Measurements from ENCODE around the gene TAS1R3.

The TAS1R3 gene

DNA sequence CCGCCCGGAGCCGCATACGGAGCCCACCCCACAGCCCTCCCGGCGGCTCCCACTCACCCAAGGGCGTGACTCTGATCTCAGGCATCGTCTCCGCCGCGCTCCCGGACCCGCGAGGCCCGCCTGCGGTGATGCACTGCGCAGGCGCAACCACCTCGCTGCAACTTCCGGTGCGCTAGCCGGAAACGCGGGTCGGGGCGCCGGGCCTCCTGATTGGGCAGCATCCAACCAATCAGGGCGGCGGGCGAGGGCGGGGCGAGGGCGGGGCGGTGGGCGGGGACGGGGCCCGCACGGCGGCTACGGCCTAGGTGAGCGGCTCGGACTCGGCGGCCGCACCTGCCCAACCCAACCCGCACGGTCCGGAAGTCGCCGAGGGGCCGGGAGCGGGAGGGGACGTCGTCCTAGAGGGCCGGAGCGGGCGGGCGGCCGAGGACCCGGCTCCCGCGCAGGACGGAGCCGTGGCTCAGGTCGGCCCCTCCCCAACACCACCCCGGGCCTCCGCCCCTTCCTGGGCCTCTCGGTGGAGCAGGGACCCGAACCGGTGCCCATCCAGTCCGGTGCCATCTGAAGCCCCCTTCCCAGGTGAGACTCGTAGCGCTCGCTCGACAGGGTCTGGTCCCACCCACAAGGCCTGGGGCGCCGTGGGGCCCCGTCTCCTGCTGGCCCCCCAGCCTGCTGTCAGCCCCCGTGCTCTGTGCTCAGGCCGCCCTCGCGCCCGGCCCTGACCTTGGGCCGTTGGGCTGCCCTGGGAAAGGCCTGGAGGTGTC, 6.4 kb upstream of the TAS1R3 start, which contains the start of the genes CPTP and INTS11:
Gene CPTP (plus strand): TSS at position 279 of the 764 bp plus-strand sequence. CDS start 2,109 bp downstream, outside the sequence.
Gene INTS11 (minus strand): TSS at position 137 of the 764 bp plus-strand sequence. CDS start 52 bp downstream, at position 85.
- peak; percentile 89 for DNase-seq

DNA sequence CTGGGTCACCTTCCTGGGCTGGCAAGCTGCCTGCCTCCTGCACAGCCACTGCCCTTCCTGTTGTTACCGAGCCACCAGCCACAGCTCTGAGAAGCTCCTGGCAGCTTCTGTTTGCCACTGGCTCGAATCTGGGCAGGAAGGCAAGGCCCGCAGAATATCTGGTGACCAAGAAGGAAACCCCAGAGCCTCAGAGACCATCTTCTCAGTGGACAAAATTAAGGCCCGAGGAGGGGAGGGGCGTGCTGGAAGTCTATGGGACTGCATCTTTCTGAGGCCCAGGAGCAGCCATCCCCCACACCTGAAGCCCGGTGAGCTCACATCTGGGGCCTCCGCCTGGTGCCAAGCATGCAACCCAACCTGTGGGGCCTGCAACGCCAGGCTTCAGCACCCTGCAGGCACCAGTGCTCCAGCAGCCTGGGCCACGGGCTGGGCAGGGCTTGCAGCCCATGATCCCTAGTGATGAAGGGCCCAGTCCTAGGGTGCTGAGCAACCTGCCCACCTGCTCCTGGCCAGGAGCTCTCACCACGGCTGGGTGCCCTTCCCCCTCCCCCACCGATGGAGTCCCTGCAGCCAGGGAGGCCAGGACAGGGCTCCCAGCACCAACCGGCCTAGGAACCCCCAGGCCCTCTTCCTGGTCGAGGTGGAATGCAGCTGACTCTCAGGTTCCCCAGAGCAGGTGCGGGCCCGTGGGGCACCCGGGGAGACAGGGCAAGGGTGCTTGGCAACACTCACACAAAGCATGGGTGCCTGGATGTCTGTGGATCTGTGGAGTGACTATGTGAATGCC, 5.6 kb upstream of the TAS1R3 start:
- no peak for DNase-seq

DNA sequence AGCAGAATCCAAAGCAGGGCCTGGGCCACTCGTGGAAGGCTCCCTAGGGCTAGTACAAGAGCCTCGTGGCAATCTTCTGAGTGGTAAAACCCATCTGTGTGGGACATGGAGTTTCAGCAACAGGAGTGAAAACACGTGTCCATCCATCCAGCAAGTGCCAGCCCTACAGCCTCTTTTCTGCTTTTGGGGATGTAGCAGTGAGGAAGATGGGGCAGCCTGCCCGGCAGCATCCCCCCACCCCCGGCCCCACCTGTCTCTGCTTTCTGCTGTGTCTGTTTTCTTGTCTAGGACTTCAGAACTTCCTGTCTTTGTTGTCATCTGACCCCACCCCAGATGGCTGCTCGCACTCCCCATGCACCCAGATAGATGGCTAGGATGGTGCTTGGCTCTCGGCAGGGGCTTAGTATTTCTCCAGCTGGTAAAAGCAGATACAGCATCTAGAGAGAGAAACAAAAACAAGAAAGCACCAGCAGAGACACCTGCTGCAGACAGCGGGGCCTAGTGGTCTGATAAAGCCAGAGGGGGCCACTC, 4.9 kb upstream of the TAS1R3 start:
- DNase-seq = no peak

DNA sequence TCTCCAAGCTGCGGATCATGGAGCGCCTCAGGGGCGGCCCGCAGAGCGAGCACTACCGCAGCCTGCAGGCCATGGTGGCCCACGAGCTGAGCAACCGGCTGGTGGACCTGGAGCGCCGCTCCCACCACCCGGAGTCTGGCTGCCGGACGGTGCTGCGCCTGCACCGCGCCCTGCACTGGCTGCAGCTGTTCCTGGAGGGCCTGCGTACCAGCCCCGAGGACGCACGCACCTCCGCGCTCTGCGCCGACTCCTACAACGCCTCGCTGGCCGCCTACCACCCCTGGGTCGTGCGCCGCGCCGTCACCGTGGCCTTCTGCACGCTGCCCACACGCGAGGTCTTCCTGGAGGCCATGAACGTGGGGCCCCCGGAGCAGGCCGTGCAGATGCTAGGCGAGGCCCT, 3.8 kb upstream of the TAS1R3 start:
- DNase-seq = no peak

DNA sequence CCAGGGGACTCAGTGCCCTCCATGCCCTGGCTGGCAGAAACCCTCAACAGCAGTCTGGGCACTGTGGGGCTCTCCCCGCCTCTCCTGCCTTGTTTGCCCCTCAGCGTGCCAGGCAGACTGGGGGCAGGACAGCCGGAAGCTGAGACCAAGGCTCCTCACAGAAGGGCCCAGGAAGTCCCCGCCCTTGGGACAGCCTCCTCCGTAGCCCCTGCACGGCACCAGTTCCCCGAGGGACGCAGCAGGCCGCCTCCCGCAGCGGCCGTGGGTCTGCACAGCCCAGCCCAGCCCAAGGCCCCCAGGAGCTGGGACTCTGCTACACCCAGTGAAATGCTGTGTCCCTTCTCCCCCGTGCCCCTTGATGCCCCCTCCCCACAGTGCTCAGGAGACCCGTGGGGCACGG, 2.8 kb upstream of the TAS1R3 start:
- no peak for DNase-seq

DNA sequence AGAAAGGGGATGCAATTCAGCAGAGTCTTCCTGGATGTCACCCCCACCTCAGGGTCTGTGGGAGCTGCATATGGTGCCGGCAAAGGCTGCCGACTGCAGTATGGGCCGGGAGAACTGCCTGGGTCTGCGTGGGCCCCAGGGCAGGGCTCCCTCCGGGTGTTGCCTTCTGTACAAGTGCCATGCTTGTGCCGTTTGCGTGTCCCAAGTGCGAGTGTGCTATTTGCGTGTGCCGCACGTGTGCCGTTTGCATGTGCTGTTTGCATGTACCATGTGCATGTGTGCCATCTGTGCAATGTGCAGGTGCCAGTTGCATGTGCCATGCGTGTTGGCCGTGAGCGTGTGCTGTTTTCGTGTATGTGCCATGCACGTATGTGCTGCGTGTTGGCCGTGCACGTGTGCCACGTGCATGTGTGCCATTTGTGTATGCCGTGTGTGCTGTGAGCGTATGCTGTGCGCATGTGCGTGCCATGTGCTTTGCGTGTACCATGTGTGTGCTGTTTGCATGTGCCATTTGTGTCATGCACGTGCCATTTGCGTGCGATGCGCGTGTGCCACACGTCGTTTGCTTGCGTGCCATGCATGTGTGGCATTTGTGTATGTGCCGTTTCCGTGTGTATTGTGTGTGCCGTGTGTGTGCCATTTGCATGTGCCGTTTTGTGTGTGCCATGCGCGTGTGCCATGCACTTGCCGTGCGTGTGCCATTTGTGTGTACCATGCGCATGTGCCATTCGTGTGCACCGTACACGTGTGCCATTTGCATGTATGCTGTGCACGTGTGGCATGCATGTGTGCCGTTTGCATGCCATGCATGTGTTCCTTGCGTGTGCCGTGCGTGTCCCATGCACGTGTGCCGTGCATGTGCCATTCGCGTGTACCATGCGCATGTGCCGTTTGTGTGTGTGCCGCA, 1.5 kb upstream of the TAS1R3 start:
- DNase-seq = no peak

DNA sequence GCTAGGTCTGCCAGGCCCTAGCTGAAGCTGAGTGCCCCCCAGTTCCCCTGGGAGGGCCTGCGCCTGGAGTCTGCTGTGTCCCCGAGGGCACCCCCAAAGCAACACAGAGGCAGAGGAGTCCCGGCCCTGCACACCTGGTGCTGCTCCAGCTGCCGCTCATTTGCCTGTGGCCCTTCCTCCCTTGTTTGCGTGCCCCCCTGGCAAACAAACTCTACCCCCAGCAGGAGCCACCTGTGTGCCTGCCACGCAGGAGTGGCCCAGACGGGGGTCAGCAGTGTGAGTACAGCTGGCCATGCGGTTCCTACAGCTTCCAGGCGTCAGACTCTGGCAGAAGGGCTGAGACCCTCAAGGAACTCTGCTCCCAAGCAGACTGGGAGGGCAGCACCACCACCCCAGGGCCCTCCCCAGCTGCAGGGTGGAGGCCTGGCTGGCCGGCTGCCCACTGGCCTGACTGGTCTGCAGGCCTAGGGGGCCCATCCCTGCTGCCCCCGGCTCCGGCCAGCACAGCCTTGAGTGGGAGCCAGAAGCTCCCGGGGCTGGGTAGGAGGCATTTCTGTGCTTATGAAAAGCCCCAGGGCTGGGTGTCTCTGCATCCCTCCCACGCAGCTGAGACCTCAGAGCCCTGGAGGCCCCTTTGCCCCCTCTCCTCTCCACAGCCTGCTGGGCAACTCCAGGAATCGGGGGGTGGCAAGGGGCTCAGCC, 563 bp upstream of the TAS1R3 start:
- peak; percentile 19 for DNase-seq

DNA sequence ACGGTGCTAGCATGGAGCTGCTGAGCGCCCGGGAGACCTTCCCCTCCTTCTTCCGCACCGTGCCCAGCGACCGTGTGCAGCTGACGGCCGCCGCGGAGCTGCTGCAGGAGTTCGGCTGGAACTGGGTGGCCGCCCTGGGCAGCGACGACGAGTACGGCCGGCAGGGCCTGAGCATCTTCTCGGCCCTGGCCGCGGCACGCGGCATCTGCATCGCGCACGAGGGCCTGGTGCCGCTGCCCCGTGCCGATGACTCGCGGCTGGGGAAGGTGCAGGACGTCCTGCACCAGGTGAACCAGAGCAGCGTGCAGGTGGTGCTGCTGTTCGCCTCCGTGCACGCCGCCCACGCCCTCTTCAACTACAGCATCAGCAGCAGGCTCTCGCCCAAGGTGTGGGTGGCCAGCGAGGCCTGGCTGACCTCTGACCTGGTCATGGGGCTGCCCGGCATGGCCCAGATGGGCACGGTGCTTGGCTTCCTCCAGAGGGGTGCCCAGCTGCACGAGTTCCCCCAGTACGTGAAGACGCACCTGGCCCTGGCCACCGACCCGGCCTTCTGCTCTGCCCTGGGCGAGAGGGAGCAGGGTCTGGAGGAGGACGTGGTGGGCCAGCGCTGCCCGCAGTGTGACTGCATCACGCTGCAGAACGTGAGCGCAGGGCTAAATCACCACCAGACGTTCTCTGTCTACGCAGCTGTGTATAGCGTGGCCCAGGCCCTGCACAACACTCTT, 1.1 kb downstream of the TAS1R3 start:
- no peak for DNase-seq

DNA sequence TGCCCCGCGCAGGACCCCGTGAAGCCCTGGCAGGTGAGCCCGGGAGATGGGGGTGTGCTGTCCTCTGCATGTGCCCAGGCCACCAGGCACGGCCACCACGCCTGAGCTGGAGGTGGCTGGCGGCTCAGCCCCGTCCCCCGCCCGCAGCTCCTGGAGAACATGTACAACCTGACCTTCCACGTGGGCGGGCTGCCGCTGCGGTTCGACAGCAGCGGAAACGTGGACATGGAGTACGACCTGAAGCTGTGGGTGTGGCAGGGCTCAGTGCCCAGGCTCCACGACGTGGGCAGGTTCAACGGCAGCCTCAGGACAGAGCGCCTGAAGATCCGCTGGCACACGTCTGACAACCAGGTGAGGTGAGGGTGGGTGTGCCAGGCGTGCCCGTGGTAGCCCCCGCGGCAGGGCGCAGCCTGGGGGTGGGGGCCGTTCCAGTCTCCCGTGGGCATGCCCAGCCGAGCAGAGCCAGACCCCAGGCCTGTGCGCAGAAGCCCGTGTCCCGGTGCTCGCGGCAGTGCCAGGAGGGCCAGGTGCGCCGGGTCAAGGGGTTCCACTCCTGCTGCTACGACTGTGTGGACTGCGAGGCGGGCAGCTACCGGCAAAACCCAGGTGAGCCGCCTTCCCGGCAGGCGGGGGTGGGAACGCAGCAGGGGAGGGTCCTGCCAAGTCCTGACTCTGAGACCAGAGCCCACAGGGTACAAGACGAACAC, 1.8 kb downstream of the TAS1R3 start:
- peak; percentile 20 for DNase-seq

DNA sequence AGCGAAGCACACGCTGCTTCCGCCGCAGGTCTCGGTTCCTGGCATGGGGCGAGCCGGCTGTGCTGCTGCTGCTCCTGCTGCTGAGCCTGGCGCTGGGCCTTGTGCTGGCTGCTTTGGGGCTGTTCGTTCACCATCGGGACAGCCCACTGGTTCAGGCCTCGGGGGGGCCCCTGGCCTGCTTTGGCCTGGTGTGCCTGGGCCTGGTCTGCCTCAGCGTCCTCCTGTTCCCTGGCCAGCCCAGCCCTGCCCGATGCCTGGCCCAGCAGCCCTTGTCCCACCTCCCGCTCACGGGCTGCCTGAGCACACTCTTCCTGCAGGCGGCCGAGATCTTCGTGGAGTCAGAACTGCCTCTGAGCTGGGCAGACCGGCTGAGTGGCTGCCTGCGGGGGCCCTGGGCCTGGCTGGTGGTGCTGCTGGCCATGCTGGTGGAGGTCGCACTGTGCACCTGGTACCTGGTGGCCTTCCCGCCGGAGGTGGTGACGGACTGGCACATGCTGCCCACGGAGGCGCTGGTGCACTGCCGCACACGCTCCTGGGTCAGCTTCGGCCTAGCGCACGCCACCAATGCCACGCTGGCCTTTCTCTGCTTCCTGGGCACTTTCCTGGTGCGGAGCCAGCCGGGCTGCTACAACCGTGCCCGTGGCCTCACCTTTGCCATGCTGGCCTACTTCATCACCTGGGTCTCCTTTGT, 2.6 kb downstream of the TAS1R3 start:
- no peak for DNase-seq

DNA sequence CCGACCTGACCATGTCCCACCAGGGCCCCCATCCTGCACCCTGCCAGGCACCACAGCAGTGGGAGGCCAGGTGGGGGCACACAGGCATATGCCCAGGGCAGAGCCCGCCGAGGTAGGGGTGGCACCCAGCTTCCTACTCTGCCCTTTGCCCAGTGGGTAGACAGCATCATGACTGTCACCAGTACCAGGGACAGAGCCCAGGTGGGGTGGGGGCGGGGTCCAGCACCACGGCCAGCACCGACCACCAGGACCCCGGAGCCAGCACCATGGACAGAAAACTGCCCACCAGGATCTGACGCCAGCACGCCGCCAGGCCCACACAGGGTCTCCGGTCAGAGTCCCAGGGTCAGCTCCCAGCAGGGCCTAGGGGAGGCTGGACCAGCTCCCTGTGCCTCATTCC, 3.8 kb downstream of the TAS1R3 start:
- no peak for DNase-seq

DNA sequence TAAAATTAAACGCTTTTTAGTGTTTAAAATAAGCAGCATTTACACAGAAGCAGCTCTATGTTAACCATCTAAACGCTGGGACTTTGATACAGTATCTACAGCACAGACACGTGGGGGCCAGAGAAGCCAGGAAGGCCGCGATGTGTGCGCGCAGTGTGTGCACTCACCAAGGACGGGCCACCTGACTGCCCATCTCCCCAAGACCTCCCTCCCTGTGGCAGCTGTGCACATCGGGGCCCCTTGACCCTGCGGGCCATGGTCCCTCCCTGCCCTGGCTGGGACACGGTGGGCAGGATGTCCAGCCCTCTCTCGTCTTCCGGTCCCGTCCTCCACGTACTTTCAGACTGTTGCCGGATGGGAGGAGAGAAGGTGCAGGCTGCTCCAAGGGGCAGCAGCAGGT, 4.2 kb downstream of the TAS1R3 start:
- DNase-seq = no peak

DNA sequence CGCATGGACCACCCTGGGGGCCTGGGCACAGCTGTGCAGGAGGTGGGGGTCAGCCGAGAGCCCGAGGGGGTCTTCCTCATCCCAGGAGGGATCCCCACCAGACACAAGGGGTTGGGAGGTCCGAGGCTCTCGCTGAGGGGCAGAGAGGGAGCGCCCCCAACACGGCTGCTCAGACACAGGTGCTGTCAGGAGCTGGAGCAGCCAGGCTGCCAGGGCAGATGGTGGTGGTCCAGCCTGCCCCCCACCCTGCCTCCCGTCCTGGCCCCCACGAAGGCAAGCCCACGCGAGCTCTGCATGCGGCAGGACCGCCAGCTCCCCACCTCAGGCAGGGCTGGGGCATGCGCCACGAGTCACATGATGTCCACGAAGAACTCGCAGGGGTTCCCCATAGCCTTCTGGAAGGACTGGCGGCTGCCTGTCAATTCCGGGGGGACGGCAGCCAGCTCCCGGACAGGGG, 4.7 kb downstream of the TAS1R3 start:
- DNase-seq = no peak

DNA sequence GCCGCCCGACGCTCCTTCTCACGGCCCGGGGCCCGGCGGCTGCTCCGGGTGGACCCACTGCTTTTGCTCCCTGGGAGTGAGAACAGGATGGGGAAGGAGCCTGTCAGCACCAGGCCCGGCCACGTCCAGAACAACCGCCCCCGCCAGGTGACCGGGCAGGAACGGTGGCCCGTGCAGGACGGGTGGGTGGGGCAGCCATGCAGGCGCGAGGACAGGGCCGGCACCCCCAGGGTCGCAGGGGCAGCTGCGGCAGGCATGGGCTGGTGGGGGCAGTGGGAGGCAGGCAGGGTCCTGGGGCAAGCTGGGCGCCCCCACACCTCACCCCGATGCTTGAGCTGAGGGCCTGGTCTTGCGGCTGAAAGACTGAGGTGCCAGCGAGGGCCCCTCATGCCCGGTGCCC, 5.4 kb downstream of the TAS1R3 start:
- DNase-seq = no peak

DNA sequence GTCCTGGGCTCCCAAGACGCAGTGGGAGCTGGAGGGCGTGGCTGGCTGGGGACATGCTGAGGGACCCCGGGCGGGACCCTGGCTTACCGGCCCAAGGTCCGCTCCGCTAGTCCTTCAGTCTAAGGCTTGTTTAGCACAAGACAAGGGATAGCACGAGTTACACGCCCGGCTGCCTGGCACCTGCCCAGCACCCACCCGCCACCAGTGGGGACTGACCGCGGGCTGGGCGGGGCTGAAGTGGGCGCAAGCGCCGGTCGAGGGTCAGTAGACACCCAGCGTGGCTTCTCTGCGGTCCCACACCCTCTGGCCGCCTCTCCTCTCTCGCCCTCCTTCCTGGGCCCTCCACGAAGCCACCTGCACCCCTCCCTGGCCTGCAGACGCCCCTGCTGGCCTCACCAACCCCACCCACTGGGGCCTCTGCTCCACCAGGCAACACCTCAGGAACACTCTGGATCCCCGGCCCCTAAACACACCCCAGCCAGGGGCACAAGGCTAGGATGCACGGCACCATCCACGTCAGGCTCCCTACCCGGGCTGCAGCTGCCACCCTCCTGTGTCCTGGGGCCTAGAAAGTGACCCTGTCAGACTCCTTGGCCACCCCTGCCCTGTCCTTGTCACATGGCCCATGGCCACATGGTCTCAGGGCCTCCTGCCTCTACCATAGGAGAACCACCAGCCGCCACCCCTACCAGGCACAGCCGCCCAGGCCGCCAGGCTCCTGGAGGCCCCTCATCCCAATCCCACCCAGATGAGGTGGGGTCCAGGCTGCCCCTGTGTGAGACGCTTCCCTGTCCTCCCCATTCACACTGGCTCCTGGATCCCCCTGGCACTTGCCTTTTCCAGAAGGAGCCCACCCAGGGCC, 6.1 kb downstream of the TAS1R3 start:
- no peak for DNase-seq

DNA sequence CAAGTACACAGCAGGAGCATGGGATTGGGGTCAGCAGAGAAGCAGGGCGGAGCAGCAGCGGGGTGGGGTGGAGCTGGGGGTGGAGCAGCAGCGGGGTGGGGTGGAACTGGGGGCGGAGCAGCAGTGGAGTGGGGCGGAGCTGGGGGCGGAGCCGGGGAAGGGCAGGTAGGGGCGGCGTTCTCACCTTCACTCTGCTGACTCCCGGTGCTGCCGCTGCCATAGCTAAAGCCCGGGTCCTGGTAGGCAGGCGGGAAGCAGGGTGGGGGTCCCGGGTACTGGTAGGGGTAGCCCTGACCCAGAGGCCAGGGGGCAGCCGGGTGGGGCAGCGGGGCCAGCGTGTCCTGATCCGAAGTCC, 6.7 kb downstream of the TAS1R3 start:
- peak; percentile 7 for DNase-seq

DNA sequence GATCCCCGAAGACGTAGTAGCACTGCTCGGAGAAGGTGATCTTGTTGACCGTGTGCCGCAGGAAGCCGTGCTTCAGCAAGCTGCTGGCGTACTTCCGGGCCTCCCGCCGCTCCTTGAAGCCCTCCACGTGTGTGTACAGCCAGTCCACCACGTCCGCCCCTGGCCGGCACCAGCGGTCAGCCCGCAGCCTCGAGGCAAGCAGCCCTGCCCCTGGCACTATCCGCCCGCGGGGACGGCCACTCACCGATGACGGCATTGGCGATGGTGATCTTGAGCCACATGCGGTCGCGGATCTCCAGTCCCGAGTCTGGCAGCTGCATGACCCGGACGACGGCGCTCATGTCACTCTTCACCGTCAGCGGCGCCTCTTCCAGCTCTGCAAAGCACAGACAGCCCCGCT, 7.2 kb downstream of the TAS1R3 start:
- DNase-seq = no peak

DNA sequence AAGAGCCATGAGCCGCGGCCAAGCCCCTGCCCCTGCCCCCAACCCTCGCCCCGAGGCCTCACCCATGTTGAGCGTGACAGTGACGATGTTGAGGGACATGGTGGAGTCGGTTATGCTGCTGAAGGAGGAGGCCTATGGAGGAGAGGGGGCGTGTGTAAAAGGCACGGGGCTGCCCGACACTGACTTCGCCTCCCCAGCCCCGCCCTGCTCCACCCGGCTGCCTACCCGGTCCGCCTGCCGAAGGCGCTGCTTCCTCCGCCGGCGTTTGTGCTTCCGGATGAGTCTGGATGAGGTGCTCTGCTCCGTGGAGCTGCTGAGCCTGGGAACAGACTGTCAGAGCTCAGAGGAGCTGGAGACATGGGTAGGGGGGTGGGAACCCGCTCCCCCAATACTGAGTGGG, 9.1 kb downstream of the TAS1R3 start:
- DNase-seq = no peak
